HG03378 (cell line): Measurements from ENCODE around the gene EYS.
"Not testable (repeated sequence)": the region's sequence is repeated elsewhere in the genome, so short reads cannot be mapped to it uniquely, and the experiment has no call there.

ENCODE experiments used
- ATAC-seq: cut with Tn5 transposase; IDR thresholded peaks from one replicate; pipeline ENCODE4 v1.9.1; 2021; ENCODE audit warnings: mild to moderate bottlenecking, moderate library complexity; ENCODE audit not compliant: unreplicated experiment

EYS gene

GRCh38 chr6:64259372-64259771, 1447.7 kb downstream of the EYS start:
- ATAC-seq, result no peak

GRCh38 chr6:64258752-64259151, 1448.3 kb downstream of the EYS start:
- ATAC-seq, result no peak

- ATAC-seq, result no peak
These were observed 1448.7 kb downstream of the EYS start for GRCh38 chr6:64258302-64258701.

GRCh38 chr6:64257586-64257985, 1449.4 kb downstream of the EYS start:
- ATAC-seq, result no peak

- ATAC-seq, result no peak
These were observed 1450.5 kb downstream of the EYS start for GRCh38 chr6:64256483-64256882.

GRCh38 chr6:64255000-64255399, 1452.0 kb downstream of the EYS start:
- no peak for ATAC-seq

GRCh38 chr6:64254558-64254957, 1452.5 kb downstream of the EYS start:
- no peak for ATAC-seq

GRCh38 chr6:64252256-64252655, 1454.8 kb downstream of the EYS start:
- ATAC-seq, result no peak

GRCh38 chr6:64250126-64250525, 1456.9 kb downstream of the EYS start:
- no peak for ATAC-seq

GRCh38 chr6:64249115-64249514, 1457.9 kb downstream of the EYS start:
- no peak for ATAC-seq

GRCh38 chr6:64243618-64244017, 1463.4 kb downstream of the EYS start:
- no peak for ATAC-seq

GRCh38 chr6:64238908-64239307, 1468.1 kb downstream of the EYS start:
- ATAC-seq, result not testable (repeated sequence)

GRCh38 chr6:64238071-64238470, 1469.0 kb downstream of the EYS start:
- ATAC-seq, result no peak

GRCh38 chr6:64233746-64234145, 1473.3 kb downstream of the EYS start:
- no peak for ATAC-seq

- ATAC-seq, result no peak
These were observed 1475.1 kb downstream of the EYS start for GRCh38 chr6:64231928-64232327.

- ATAC-seq, result no peak
These were observed 1476.5 kb downstream of the EYS start for GRCh38 chr6:64230530-64230929.

GRCh38 chr6:64227863-64228262, 1479.2 kb downstream of the EYS start:
- ATAC-seq, result no peak

GRCh38 chr6:64225503-64225902, 1481.5 kb downstream of the EYS start:
- ATAC-seq, result no peak

- ATAC-seq, result no peak
These were observed 1482.2 kb downstream of the EYS start for GRCh38 chr6:64224819-64225218.

- ATAC-seq, result peak; percentile 37
These were observed 1485.2 kb downstream of the EYS start for GRCh38 chr6:64221776-64222175.

GRCh38 chr6:64220801-64221200, 1486.2 kb downstream of the EYS start:
- ATAC-seq, result no peak

GRCh38 chr6:64217721-64218620, 1489.1 kb downstream of the EYS start:
- peak; percentile 62 for ATAC-seq

- ATAC-seq, result no peak
These were observed 1492.7 kb downstream of the EYS start for GRCh38 chr6:64214373-64214772.
